ENCODE data around the gene LRRC59. TPM values are rescaled to one million over a fixed set of nuclear protein-coding genes. Genes with fewer than 3 reads are reported as not detected.

Gene LRRC59
- total and polyA plus RNA-seq, 2 of the 8 experiments (the other 6 are each of a cell fraction or from before 2014, with no cell fraction given): 48.3 to 117 TPM

DNA sequence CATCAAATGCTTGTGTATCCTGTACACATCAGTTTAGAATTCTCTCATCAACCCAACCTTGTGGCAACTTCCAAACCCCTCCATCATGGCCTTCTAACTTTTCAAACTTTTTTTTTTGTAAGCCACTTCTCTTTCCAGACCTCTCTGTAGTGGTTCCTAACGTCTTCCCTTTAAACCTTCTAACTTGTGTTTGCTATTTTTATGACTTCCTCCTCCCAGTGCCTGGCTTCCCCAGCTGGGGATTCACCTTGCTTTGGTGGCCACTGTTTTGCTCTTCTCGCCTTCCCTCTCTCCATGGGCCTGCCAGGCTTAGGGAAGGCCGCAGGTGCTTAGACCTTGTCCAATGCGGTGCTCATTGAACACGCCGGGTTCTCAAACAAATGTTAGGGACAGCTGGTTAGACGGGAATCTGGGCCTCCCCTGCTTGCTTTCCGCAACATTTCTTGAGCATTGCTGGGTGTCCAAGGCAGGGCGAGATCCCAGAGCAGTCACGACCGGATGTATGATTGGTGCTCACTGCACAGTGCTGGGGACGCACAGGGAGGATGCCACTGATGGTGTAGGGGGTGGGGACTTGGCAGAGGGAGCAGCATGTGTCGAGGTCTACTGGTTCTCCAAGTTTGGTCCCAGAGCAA is 52.5 kb downstream of the LRRC59 start:
- H4K91ac ChIP-seq (replicated peaks; ENCODE audit: insufficient read length, low read length): no peak overlapping the region
- no peak overlapping the region for H3K14ac ChIP-seq (ENCODE audit: insufficient read length)
- H3K27me3 ChIP-seq (replicated peaks in 1 of 4; ENCODE audit: control insufficient read depth in 3 of 4, extremely low read depth in 1 of 4, insufficient read depth in 3 of 4, low read length in 3 of 4): peaks cover 0 to 9% (median 5%) of the 10 kb centered on the region in 4 experiments; a peak in 4 of 7 replicates
- no peak overlapping the region for H3K9ac ChIP-seq (replicated peaks in 1 of 4; ENCODE audit: extremely low read depth in 1 of 4, low read depth in 3 of 4, low read length in 3 of 4)
- H3K79me2 ChIP-seq (ENCODE audit: control insufficient read depth in 1 of 2, insufficient read depth in 2 of 2, low read length in 2 of 2): peaks cover 0 to 25% of the 10 kb centered on the region in 2 experiments; a peak in 2 of 4 replicates
- peaks cover 4 to 17% (median 11%) of the 10 kb centered on the region in 4 experiments for H3K4me1 ChIP-seq (replicated peaks in 1 of 4; ENCODE audit: control insufficient read depth in 3 of 4, insufficient read depth in 4 of 4, low read length in 3 of 4)
- H3K4ac ChIP-seq (replicated peaks; ENCODE audit: insufficient read length, low read depth, low read length): no peak overlapping the region
- no peak overlapping the region for H2AFZ ChIP-seq (ENCODE audit: low read length)
- 85% methylated on average over 13 of the region's 13 CpGs; no CpG with 5 or more reads in 1 of the 2 experiments for WGBS, 2 experiments (ENCODE audit: extremely low coverage in 1 of 2, insufficient coverage in 1 of 2, insufficient read length in 1 of 2, insufficient replicate concordance in 2 of 2, low coverage in 1 of 2, low lambda C conversion rate in 2 of 2, missing lambda C conversion rate in 1 of 2)
- ChIA-PET CTCF (ENCODE audit: partially characterized antibody) (interaction anchor here (0.6 to 1.2 kb wide), 4 partner anchors 10 to 197 kb away, joined by 3 read pairs; no protein-coding TSS in a partner anchor), POLR2A (ENCODE audit: partially characterized antibody) (interaction anchor here (1.6 to 12.4 kb wide), 2 partner anchors 17 to 36 kb away, joined by 4 to 135 read pairs; no protein-coding TSS in a partner anchor)
- no peak overlapping the region for H2BK15ac ChIP-seq (ENCODE audit: low read length)
- H2BK20ac ChIP-seq (ENCODE audit: low read length): no peak overlapping the region
- peak overlapping the region; percentile 95 to 98; a peak in 3 of 4 replicates for H3K4me2 ChIP-seq (ENCODE audit: insufficient read depth in 1 of 2, low read depth in 2 of 2, low read length in 2 of 2)
- H3K9me3 ChIP-seq (ENCODE audit: insufficient read depth in 2 of 2, low read depth in 1 of 2, low read length in 1 of 2): no peaks in the 10 kb centered on the region
- no peak overlapping the region for H2BK12ac ChIP-seq (ENCODE audit: low read depth, low read length)
- peaks cover 17% of the 10 kb centered on the region for H3K23me2 ChIP-seq (ENCODE audit: low read depth, low read length)
- H4K20me1 ChIP-seq (replicated peaks in 1 of 2; ENCODE audit: control insufficient read depth in 1 of 2, insufficient read depth in 2 of 2, low read length in 2 of 2): peaks cover 2 to 19% of the 10 kb centered on the region in 2 experiments
- H3K27ac ChIP-seq (ENCODE audit: low read depth, low read length): no peak overlapping the region
- H4K5ac ChIP-seq (ENCODE audit: insufficient read length, low read depth, low read length): no peak overlapping the region
- H3K56ac ChIP-seq (replicated peaks; ENCODE audit: insufficient read length, low read depth, low read length): no peak overlapping the region
- H3K18ac ChIP-seq (ENCODE audit: extremely low read depth, low read length): no peak overlapping the region
- no peak overlapping the region for H2BK5ac ChIP-seq (ENCODE audit: low read depth, low read length)
- H2BK120ac ChIP-seq (replicated peaks; ENCODE audit: low read depth, low read length): no peak overlapping the region
- H4K8ac ChIP-seq (ENCODE audit: extremely low read depth, insufficient read depth, low read length): no peak overlapping the region; the same call in 1 of the 2 replicates
- H3K23ac ChIP-seq (ENCODE audit: insufficient read length): no peak overlapping the region
- no peak overlapping the region for H2AK5ac ChIP-seq (ENCODE audit: low read depth, low read length)
- no peaks in the 10 kb centered on the region for H3K36me3 ChIP-seq (ENCODE audit: control insufficient read depth in 2 of 4, insufficient read depth in 4 of 4, low read length in 3 of 4)
- peak overlapping the region in 2 of 4 experiments; percentile 93; a peak in 2 of 8 replicates for H3K4me3 ChIP-seq (ENCODE audit: extremely low read depth in 1 of 4, insufficient read depth in 2 of 4, low read depth in 3 of 4, low read length in 4 of 4)
- FAIRE-seq (no peak), DNase-seq (ENCODE audit: low read depth in 1 of 2, low spot score in 2 of 2) (no peak)
- peaks cover 14% of the 10 kb centered on the region for H3K79me1 ChIP-seq (ENCODE audit: low read depth, low read length)
- TF ChIP-seq, protein P1, sequence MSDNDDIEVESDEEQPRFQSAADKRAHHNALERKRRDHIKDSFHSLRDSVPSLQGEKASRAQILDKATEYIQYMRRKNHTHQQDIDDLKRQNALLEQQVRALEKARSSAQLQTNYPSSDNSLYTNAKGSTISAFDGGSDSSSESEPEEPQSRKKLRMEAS (IDR thresholded peaks at IDR 0.05): no peak
- no peak for TF ChIP-seq HDAC6 (IDR thresholded peaks at IDR 0.05; ENCODE audit: low read depth, low read length)
- TF ChIP-seq, protein P2, sequence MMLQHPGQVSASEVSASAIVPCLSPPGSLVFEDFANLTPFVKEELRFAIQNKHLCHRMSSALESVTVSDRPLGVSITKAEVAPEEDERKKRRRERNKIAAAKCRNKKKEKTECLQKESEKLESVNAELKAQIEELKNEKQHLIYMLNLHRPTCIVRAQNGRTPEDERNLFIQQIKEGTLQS (IDR thresholded peaks at IDR 0.05; ENCODE audit: insufficient read depth, low read depth, low read length): no peak
- no peak for TF ChIP-seq CREB1 (IDR thresholded peaks at IDR 0.05)
- TF ChIP-seq KDM5A (IDR thresholded peaks at IDR 0.05; ENCODE audit: low read length): no peak
- TF ChIP-seq TCF12 (IDR thresholded peaks at IDR 0.05; ENCODE audit: low read depth, low read length): no peak
- no peak for TF ChIP-seq SIN3A (conservative IDR thresholded peaks at IDR 0.05 in 1 of 2, IDR thresholded peaks at IDR 0.05 in 1 of 2; ENCODE audit: low read depth in 1 of 2, low read length in 2 of 2)
- no peak for TF ChIP-seq CEBPB (IDR thresholded peaks at IDR 0.05; ENCODE audit: low read depth, low read length)
- no peak for TF ChIP-seq CHD2 (IDR thresholded peaks at IDR 0.05; ENCODE audit: low read length)
- no peak for TF ChIP-seq FOSL1 (IDR thresholded peaks at IDR 0.05; ENCODE audit: insufficient read depth, low read depth, low read length)
- TF ChIP-seq KDM4A (IDR thresholded peaks at IDR 0.05; ENCODE audit: low read depth, low read length, severe bottlenecking): no peak
- no peak for TF ChIP-seq JUN (IDR thresholded peaks at IDR 0.05; ENCODE audit: low read depth, low read length)
